Astrocyte of the spinal cord (primary cell): ENCODE results near the gene TMCC1.

Experiments
- DNase-seq: peaks from one replicate; pipeline ENCODE4 v3.0.0; 2011; ENCODE audit warnings: low read depth, low spot score
- H3K4me3 ChIP-seq: 2 replicates; pipeline ENCODE4 v1.5.1; 2011; ENCODE audit warnings: low read depth, mild to moderate bottlenecking, low read length, moderate library complexity
- CTCF ChIP-seq: IDR thresholded peaks from 2 replicates; pipeline ENCODE4 v1.5.1; 2012; ENCODE audit warnings: low read depth, mild to moderate bottlenecking, low read length, inconsistent platforms
- in situ Hi-C: cut with HindIII; loops from 2 replicates; pipeline ENCODE4 v1.10.0; 2017; ENCODE audit warnings: low sequenced_read_pairs

The TMCC1 gene

GRCh38 chr3:129658110-129658843 is 235.2 kb downstream of the TMCC1 start:
- DNase-seq: no peak
- in situ Hi-C loops: no loop called here
- no peak overlapping the region for H3K4me3 ChIP-seq
- TF ChIP-seq CTCF: no peak

- in situ Hi-C loops: no loop called here
- TF ChIP-seq CTCF: no peak
- no peak overlapping the region for H3K4me3 ChIP-seq
- peak; percentile 43 for DNase-seq
These were observed 236.1 kb downstream of the TMCC1 start for GRCh38 chr3:129657261-129658046.

- no peak for DNase-seq
- in situ Hi-C loops: no loop called here
- no peak overlapping the region for H3K4me3 ChIP-seq
- TF ChIP-seq CTCF: no peak
These were observed 236.8 kb downstream of the TMCC1 start for GRCh38 chr3:129656659-129657247.

GRCh38 chr3:129655291-129655700 is 238.2 kb downstream of the TMCC1 start:
- H3K4me3 ChIP-seq: no peak overlapping the region
- no peak for TF ChIP-seq CTCF
- no peak for DNase-seq
- in situ Hi-C loops: no loop called here

- no peak for TF ChIP-seq CTCF
- H3K4me3 ChIP-seq: no peak overlapping the region
- in situ Hi-C loops: no loop called here
- peak; percentile 56 for DNase-seq
These were observed 239.4 kb downstream of the TMCC1 start for GRCh38 chr3:129654131-129654530.

- in situ Hi-C loops: no loop called here
- no peak for DNase-seq
- H3K4me3 ChIP-seq: no peak overlapping the region
- TF ChIP-seq CTCF: no peak
These were observed 240.5 kb downstream of the TMCC1 start for GRCh38 chr3:129653019-129653418.
